ENCODE results near the gene ACVR2A. TPM values are rescaled to one million over a fixed set of nuclear protein-coding genes. Genes with fewer than 3 reads are reported as not detected.

ACVR2A gene
- total RNA-seq, 1 experiment from 2014 or later: 13.4 TPM

DNA sequence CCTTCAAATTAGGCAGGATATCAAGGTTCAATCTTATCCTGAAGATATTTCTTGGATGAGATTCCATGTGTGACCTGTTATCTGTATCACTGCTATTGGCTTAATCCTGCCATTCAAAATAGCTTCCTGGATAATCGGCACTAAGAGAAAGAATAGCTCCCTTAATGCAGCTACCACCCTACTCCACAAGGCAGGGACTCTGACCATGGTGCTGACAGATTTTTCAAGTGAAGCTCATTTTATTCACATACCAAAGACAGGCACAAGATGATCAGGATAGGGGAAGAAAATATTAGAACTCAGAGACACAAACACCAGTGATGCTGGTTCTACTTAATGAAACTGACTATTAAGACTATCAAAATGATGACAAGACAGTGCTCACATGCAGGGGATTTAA, 100.8 kb downstream of the ACVR2A start:
- no CpG with 5 or more reads among the region's 1 CpG for WGBS (ENCODE audit: extremely low coverage, insufficient read length, low lambda C conversion rate)
- no peak overlapping the region for H4K91ac ChIP-seq (ENCODE audit: insufficient read length, low read depth, low read length)
- H3K27me3 ChIP-seq (ENCODE audit: insufficient read depth, low read length): no peaks in the 10 kb centered on the region
- no peak overlapping the region for H3T11ph ChIP-seq (ENCODE audit: low read length)
- no peaks in the 10 kb centered on the region for H3K27me3 Mint-ChIP-seq (ENCODE audit: low read depth)
- H3K9me3 ChIP-seq (ENCODE audit: control insufficient read depth, low read depth, low read length): no peaks in the 10 kb centered on the region
- no peaks in the 10 kb centered on the region for H3K79me2 ChIP-seq (ENCODE audit: insufficient read depth, low read length)
- no peak for DNase-seq
- H3K9ac ChIP-seq (ENCODE audit: extremely low read depth, insufficient read length, low read length): no peak overlapping the region
- no peak overlapping the region for H4K8ac ChIP-seq (replicated peaks; ENCODE audit: insufficient read length, low read depth, low read length)
- H2AFZ ChIP-seq (ENCODE audit: low read length): no peak overlapping the region
- no peaks in the 10 kb centered on the region for H3K23me2 ChIP-seq (ENCODE audit: insufficient read length, low read depth, low read length, poor library complexity, severe bottlenecking)
- H3K18ac ChIP-seq (ENCODE audit: insufficient read length, low read depth, low read length): no peak overlapping the region
- H3K9me3 Mint-ChIP-seq: no peaks in the 10 kb centered on the region
- TF ChIP-seq, protein P1, sequence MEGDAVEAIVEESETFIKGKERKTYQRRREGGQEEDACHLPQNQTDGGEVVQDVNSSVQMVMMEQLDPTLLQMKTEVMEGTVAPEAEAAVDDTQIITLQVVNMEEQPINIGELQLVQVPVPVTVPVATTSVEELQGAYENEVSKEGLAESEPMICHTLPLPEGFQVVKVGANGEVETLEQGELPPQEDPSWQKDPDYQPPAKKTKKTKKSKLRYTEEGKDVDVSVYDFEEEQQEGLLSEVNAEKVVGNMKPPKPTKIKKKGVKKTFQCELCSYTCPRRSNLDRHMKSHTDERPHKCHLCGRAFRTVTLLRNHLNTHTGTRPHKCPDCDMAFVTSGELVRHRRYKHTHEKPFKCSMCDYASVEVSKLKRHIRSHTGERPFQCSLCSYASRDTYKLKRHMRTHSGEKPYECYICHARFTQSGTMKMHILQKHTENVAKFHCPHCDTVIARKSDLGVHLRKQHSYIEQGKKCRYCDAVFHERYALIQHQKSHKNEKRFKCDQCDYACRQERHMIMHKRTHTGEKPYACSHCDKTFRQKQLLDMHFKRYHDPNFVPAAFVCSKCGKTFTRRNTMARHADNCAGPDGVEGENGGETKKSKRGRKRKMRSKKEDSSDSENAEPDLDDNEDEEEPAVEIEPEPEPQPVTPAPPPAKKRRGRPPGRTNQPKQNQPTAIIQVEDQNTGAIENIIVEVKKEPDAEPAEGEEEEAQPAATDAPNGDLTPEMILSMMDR (conservative IDR thresholded peaks at IDR 0.05): no peak
- H3K4me2 ChIP-seq (ENCODE audit: insufficient read depth, insufficient read length, low read length): no peak overlapping the region
- no peak overlapping the region for H2BK5ac ChIP-seq (ENCODE audit: insufficient read length, low read length)
- no peaks in the 10 kb centered on the region for H3K4me1 ChIP-seq (ENCODE audit: insufficient read depth, low read length)
- no peak overlapping the region for H2BK20ac ChIP-seq (ENCODE audit: low read depth, low read length, poor library complexity, severe bottlenecking)
- H3K36me3 Mint-ChIP-seq (ENCODE audit: insufficient read depth in 1 of 3, low read depth in 3 of 3): peaks cover 1 to 27% (median 16%) of the 10 kb centered on the region in 3 experiments; a peak in 5 of 7 replicates
- no peak overlapping the region for H2BK120ac ChIP-seq (ENCODE audit: low read depth, low read length, poor library complexity, severe bottlenecking)
- no peaks in the 10 kb centered on the region for H4K20me1 ChIP-seq (ENCODE audit: control insufficient read depth, insufficient read depth, insufficient read length)
- no peak overlapping the region for H3K4me3 Mint-ChIP-seq
- H3K23ac ChIP-seq (ENCODE audit: insufficient read length, low read depth, low read length): no peak overlapping the region
- no peak overlapping the region for H2BK15ac ChIP-seq (ENCODE audit: low read depth, low read length)
- H3K79me1 ChIP-seq (ENCODE audit: insufficient read depth, low read depth, low read length, poor library complexity, severe bottlenecking): no peaks in the 10 kb centered on the region
- H3K14ac ChIP-seq (ENCODE audit: insufficient read depth, low read length): no peak overlapping the region
- no peak overlapping the region for H2AK5ac ChIP-seq (ENCODE audit: insufficient read length, low read length)
- H3K27ac Mint-ChIP-seq: no peak overlapping the region
- no peaks in the 10 kb centered on the region for H3K4me1 Mint-ChIP-seq
- no peak overlapping the region for H3K56ac ChIP-seq (ENCODE audit: insufficient read length, low read depth, low read length)
- no peak overlapping the region for H3K4ac ChIP-seq (ENCODE audit: low read depth, low read length)
- H4K5ac ChIP-seq (ENCODE audit: insufficient read length, low read depth, low read length): no peak overlapping the region
- H2BK12ac ChIP-seq (ENCODE audit: insufficient read length, low read depth, low read length): no peak overlapping the region
- no peak overlapping the region for H3K27ac ChIP-seq (ENCODE audit: insufficient read length, low read depth, low read length)

All from H9 (cell line).